Endothelial cell of umbilical vein (primary cell): ENCODE data around the gene CYFIP1.

Experiments used
- CTCF ChIP-seq, 2 donors: IDR thresholded peaks; 1 replicate in 1 of 2; 2 replicates in 1 of 2; pipeline ENCODE4 v1.5.1; 2011; ENCODE audit warnings: low read length in 2 of 2, mild to moderate bottlenecking in 2 of 2, moderate library complexity in 2 of 2, control low read depth in 1 of 2, inconsistent platforms in 1 of 2, low read depth in 1 of 2; ENCODE audit not compliant: insufficient read depth in 1 of 2; ENCODE audit errors: extremely low read depth in 1 of 2
- FOS ChIP-seq: IDR thresholded peaks from 2 replicates; pipeline ENCODE4 v1.6.1; 2011; ENCODE audit warnings: mild to moderate bottlenecking, low read length, moderate library complexity, borderline replicate concordance; ENCODE audit not compliant: insufficient read depth
- JUN ChIP-seq: IDR thresholded peaks from 2 replicates; pipeline ENCODE4 v1.6.1; 2011; ENCODE audit warnings: borderline replicate concordance, low read depth; ENCODE audit not compliant: insufficient read length, insufficient read depth
- POLR2A ChIP-seq: IDR thresholded peaks from 2 replicates; pipeline ENCODE4 v1.6.1; 2012; ENCODE audit warnings: low read depth, mild to moderate bottlenecking, control low read depth, low read length
- POLR2AphosphoS5 ChIP-seq: IDR thresholded peaks from 2 replicates; pipeline ENCODE4 v1.6.1; 2012; ENCODE audit warnings: low read depth, mild to moderate bottlenecking, control low read depth, low read length, moderate library complexity; ENCODE audit not compliant: insufficient read depth

- no peak for TF ChIP-seq JUN
- TF ChIP-seq CTCF (IDR thresholded peaks at IDR 0.05; ENCODE audit: extremely low read depth in 1 of 2, insufficient read depth in 1 of 2, low read depth in 1 of 2, low read length in 2 of 2): no peak
- no peak for TF ChIP-seq FOS
- TF ChIP-seq POLR2A: no peak
- TF ChIP-seq POLR2AphosphoS5: no peak
Observed at GRCh38 chr15:22945071-22945470, 35.1 kb downstream of the CYFIP1 start.
